ENCODE measurements around the gene ARHGEF4. TPM values are rescaled to one million over a fixed set of nuclear protein-coding genes. Genes with fewer than 3 reads are reported as not detected.

ARHGEF4 gene
- 10 to 100 TPM; 50.3 to 54.7 TPM for total RNA-seq
- 18.8 TPM for polyA plus RNA-seq (2013, experiment 1 of 2)
- 16.0 TPM for polyA plus RNA-seq (2013, experiment 2 of 2)
- long read RNA-seq, experiment 1, partial matches to known transcripts = 7 of 15 reads
- long read RNA-seq, experiment 1, other reads (novel, unspliced or antisense) = 8 of 15 reads
- long read RNA-seq, experiment 2, partial matches to known transcripts = 28 of 119 reads
- long read RNA-seq, experiment 2, other reads (novel, unspliced or antisense) = 91 of 119 reads
- long read RNA-seq, experiment 3, partial matches to known transcripts = 18 of 44 reads
- long read RNA-seq, experiment 3, other reads (novel, unspliced or antisense) = 26 of 44 reads
- long read RNA-seq, experiment 4, partial matches to known transcripts = 0 of 1 reads
- long read RNA-seq, experiment 4, other reads (novel, unspliced or antisense) = 1 of 1 reads

- Histone ChIP-seq H3K36me3 (ENCODE audit: control insufficient read depth, insufficient read depth, low read length) (no peaks in the 10 kb centered on the region), H3K9ac (ENCODE audit: extremely low read depth, low read length, poor library complexity, severe bottlenecking) (no peak within 1 kb of the TSS), H3K9me3 (ENCODE audit: control insufficient read depth, low read length) (no peaks in the 10 kb centered on the region), H3K27ac (ENCODE audit: low read depth, low read length) (no peak within 1 kb of the TSS), H3K27me3 (ENCODE audit: control insufficient read depth, insufficient read depth, low read length, poor library complexity, severe bottlenecking) (peaks cover 45% of the 10 kb centered on the region), H3K4me3 (ENCODE audit: low read length) (peak within 1 kb of the TSS; percentile 49), H3K4me1 (ENCODE audit: control insufficient read depth, insufficient read depth, low read length) (peaks cover 12% of the 10 kb centered on the region)
- Mint-ChIP-seq H3K27ac (no peak within 1 kb of the TSS), H3K36me3 (ENCODE audit: low read depth) (no peaks in the 10 kb centered on the region), H3K4me3 (peak within 1 kb of the TSS; percentile 47), H3K27me3 (ENCODE audit: insufficient read depth) (peaks cover 45% of the 10 kb centered on the region), H3K4me1 (peaks cover 20% of the 10 kb centered on the region), H3K9me3 (no peaks in the 10 kb centered on the region)
- 4 to 8% methylated on average over 9 to 70 of the region's 70 CpGs for WGBS, 2 experiments (ENCODE audit: insufficient coverage in 1 of 2, insufficient read length in 1 of 2)
- DNase-seq = peak; percentile 95
- no peak for TF ChIP-seq CTCF (conservative IDR thresholded peaks at IDR 0.05)
Measured at GRCh38 chr2:130836501-130837174, at the start of gene ARHGEF4. Gene ARHGEF4, plus strand, starts transcription at chr2:130836914. Its CDS starts 40 bp downstream, at chr2:130836954.

- Histone ChIP-seq H3K27me3 (ENCODE audit: control insufficient read depth, insufficient read depth, low read length, poor library complexity, severe bottlenecking) (no peaks in the 10 kb centered on the region), H3K9ac (ENCODE audit: extremely low read depth, low read length, poor library complexity, severe bottlenecking) (no peak overlapping the region), H3K4me1 (ENCODE audit: control insufficient read depth, insufficient read depth, low read length) (no peaks in the 10 kb centered on the region), H3K9me3 (ENCODE audit: control insufficient read depth, low read length) (peaks cover 9% of the 10 kb centered on the region), H3K36me3 (ENCODE audit: control insufficient read depth, insufficient read depth, low read length) (no peaks in the 10 kb centered on the region), H3K27ac (ENCODE audit: low read depth, low read length) (no peak overlapping the region), H3K4me3 (ENCODE audit: low read length) (no peak overlapping the region)
- Mint-ChIP-seq H3K27me3 (ENCODE audit: insufficient read depth) (peaks cover 6% of the 10 kb centered on the region), H3K4me1 (no peaks in the 10 kb centered on the region), H3K9me3 (peaks cover 10% of the 10 kb centered on the region), H3K4me3 (no peak overlapping the region), H3K27ac (no peak overlapping the region), H3K36me3 (ENCODE audit: low read depth) (no peaks in the 10 kb centered on the region)
- no peak for TF ChIP-seq CTCF (conservative IDR thresholded peaks at IDR 0.05)
- no peak for DNase-seq
- 86 to 91% methylated on average over 13 to 17 of the region's 17 CpGs for WGBS, 2 experiments (ENCODE audit: insufficient coverage in 1 of 2, insufficient read length in 1 of 2)
Measured at GRCh38 chr2:130787841-130788240, 48.9 kb upstream of the ARHGEF4 start.

GRCh38 chr2:130790312-130790711 lies 46.4 kb upstream of the ARHGEF4 start:
- Histone ChIP-seq H3K27ac (ENCODE audit: low read depth, low read length) (no peak overlapping the region), H3K4me1 (ENCODE audit: control insufficient read depth, insufficient read depth, low read length) (no peaks in the 10 kb centered on the region), H3K9ac (ENCODE audit: extremely low read depth, low read length, poor library complexity, severe bottlenecking) (no peak overlapping the region), H3K36me3 (ENCODE audit: control insufficient read depth, insufficient read depth, low read length) (no peaks in the 10 kb centered on the region), H3K27me3 (ENCODE audit: control insufficient read depth, insufficient read depth, low read length, poor library complexity, severe bottlenecking) (no peaks in the 10 kb centered on the region), H3K4me3 (ENCODE audit: low read length) (no peak overlapping the region), H3K9me3 (ENCODE audit: control insufficient read depth, low read length) (no peaks in the 10 kb centered on the region)
- TF ChIP-seq CTCF (conservative IDR thresholded peaks at IDR 0.05) = no peak
- 88% methylated on average over 2 of the region's 2 CpGs; no CpG with 5 or more reads in 1 of the 2 experiments for WGBS, 2 experiments (ENCODE audit: insufficient coverage in 1 of 2, insufficient read length in 1 of 2)
- Mint-ChIP-seq H3K4me3 (no peak overlapping the region), H3K4me1 (no peaks in the 10 kb centered on the region), H3K36me3 (ENCODE audit: low read depth) (no peaks in the 10 kb centered on the region), H3K27ac (no peak overlapping the region), H3K27me3 (ENCODE audit: insufficient read depth) (peaks cover 3% of the 10 kb centered on the region), H3K9me3 (no peaks in the 10 kb centered on the region)
- DNase-seq = no peak
